ENCODE results near the gene GBA3.

Gene GBA3

GRCh38 chr4:22842360-22843018 lies 149.8 kb downstream of the GBA3 start:
- no peak overlapping the region for H3K27ac ChIP-seq (ENCODE audit: low read length)
- H3K4me1 ChIP-seq (ENCODE audit: low read length) = no peaks in the 10 kb centered on the region
- no peaks in the 10 kb centered on the region for H4K20me1 ChIP-seq (ENCODE audit: insufficient read depth, low read length)
- H3K4me3 ChIP-seq (ENCODE audit: low read length) = no peak overlapping the region
- H3K9ac ChIP-seq (ENCODE audit: low read length) = no peak overlapping the region
- H3K9me3 ChIP-seq (ENCODE audit: insufficient read depth, low read length) = no peaks in the 10 kb centered on the region
- no peaks in the 10 kb centered on the region for H3K36me3 ChIP-seq (replicated peaks; ENCODE audit: low read depth, low read length)
- H2AFZ ChIP-seq (ENCODE audit: low read depth, low read length) = no peak overlapping the region
- TF ChIP-seq EZH2phosphoT487 (IDR thresholded peaks at IDR 0.05; ENCODE audit: low read depth) (no peak), CTCF (IDR thresholded peaks at IDR 0.05; ENCODE audit: low read depth, low read length) (no peak)
- no peaks in the 10 kb centered on the region for H3K79me2 ChIP-seq (ENCODE audit: low read length)
- H3K27me3 ChIP-seq (ENCODE audit: low read depth, low read length) = no peaks in the 10 kb centered on the region
- no peak overlapping the region for H3K4me2 ChIP-seq (ENCODE audit: low read length)

GRCh38 chr4:22848332-22848731 lies 155.6 kb downstream of the GBA3 start:
- H3K27me3 ChIP-seq (ENCODE audit: low read depth, low read length) = no peaks in the 10 kb centered on the region
- no peaks in the 10 kb centered on the region for H3K79me2 ChIP-seq (ENCODE audit: low read length)
- no peak overlapping the region for H3K4me3 ChIP-seq (ENCODE audit: low read length)
- H3K4me1 ChIP-seq (ENCODE audit: low read length) = peaks cover 25% of the 10 kb centered on the region
- no peak overlapping the region for H3K4me2 ChIP-seq (ENCODE audit: low read length)
- no peak overlapping the region for H2AFZ ChIP-seq (ENCODE audit: low read depth, low read length)
- no peak for TF ChIP-seq EZH2phosphoT487 (IDR thresholded peaks at IDR 0.05; ENCODE audit: low read depth)
- TF ChIP-seq CTCF (IDR thresholded peaks at IDR 0.05; ENCODE audit: low read depth, low read length) = no peak
- H3K9me3 ChIP-seq (ENCODE audit: insufficient read depth, low read length) = no peaks in the 10 kb centered on the region
- no peaks in the 10 kb centered on the region for H3K36me3 ChIP-seq (replicated peaks; ENCODE audit: low read depth, low read length)
- H3K27ac ChIP-seq (ENCODE audit: low read length) = no peak overlapping the region
- H4K20me1 ChIP-seq (ENCODE audit: insufficient read depth, low read length) = no peaks in the 10 kb centered on the region
- H3K9ac ChIP-seq (ENCODE audit: low read length) = no peak overlapping the region

- Histone ChIP-seq H3K79me2 (ENCODE audit: low read length) (no peaks in the 10 kb centered on the region), H3K4me3 (ENCODE audit: low read length) (peak overlapping the region; percentile 64), H3K4me2 (ENCODE audit: low read length) (peak overlapping the region; percentile 78)
Measured at GRCh38 chr4:22850055-22850454, 157.3 kb downstream of the GBA3 start.

More at GRCh38 chr4:22850055-22850454, 157.3 kb downstream of the GBA3 start:
- Histone ChIP-seq H3K27ac (ENCODE audit: low read length) (0 out of 2 replicates have a peak overlapping the region, but pooled peaks have one; percentile 22), H3K4me1 (ENCODE audit: low read length) (peaks cover 25% of the 10 kb centered on the region), H2AFZ (ENCODE audit: low read depth, low read length) (no peak overlapping the region), H4K20me1 (ENCODE audit: insufficient read depth, low read length) (no peaks in the 10 kb centered on the region), H3K36me3 (replicated peaks; ENCODE audit: low read depth, low read length) (no peaks in the 10 kb centered on the region), H3K9me3 (ENCODE audit: insufficient read depth, low read length) (no peaks in the 10 kb centered on the region), H3K27me3 (ENCODE audit: low read depth, low read length) (no peaks in the 10 kb centered on the region), H3K9ac (ENCODE audit: low read length) (peak overlapping the region; percentile 32; the same call in 1 of the 2 replicates)
- TF ChIP-seq CTCF (IDR thresholded peaks at IDR 0.05; ENCODE audit: low read depth, low read length) (no peak), EZH2phosphoT487 (IDR thresholded peaks at IDR 0.05; ENCODE audit: low read depth) (no peak)
